Bronchial smooth muscle cell (primary cell): ENCODE results near the gene PARPBP. TPM values are rescaled to one million over a fixed set of nuclear protein-coding genes. Genes with fewer than 3 reads are reported as not detected.

Experiments
- total RNA-seq: library from RNA; depleted of rRNA; stranded (reverse); fragments of >200 nt; gene quantifications from 2 replicates; pipeline ENCODE4 v1.2.1, GENCODE V29; 2014

The PARPBP gene, protein sequence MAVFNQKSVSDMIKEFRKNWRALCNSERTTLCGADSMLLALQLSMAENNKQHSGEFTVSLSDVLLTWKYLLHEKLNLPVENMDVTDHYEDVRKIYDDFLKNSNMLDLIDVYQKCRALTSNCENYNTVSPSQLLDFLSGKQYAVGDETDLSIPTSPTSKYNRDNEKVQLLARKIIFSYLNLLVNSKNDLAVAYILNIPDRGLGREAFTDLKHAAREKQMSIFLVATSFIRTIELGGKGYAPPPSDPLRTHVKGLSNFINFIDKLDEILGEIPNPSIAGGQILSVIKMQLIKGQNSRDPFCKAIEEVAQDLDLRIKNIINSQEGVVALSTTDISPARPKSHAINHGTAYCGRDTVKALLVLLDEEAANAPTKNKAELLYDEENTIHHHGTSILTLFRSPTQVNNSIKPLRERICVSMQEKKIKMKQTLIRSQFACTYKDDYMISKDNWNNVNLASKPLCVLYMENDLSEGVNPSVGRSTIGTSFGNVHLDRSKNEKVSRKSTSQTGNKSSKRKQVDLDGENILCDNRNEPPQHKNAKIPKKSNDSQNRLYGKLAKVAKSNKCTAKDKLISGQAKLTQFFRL
- total RNA-seq, result 2.9 and 4.3 TPM in 2 replicates

DNA sequence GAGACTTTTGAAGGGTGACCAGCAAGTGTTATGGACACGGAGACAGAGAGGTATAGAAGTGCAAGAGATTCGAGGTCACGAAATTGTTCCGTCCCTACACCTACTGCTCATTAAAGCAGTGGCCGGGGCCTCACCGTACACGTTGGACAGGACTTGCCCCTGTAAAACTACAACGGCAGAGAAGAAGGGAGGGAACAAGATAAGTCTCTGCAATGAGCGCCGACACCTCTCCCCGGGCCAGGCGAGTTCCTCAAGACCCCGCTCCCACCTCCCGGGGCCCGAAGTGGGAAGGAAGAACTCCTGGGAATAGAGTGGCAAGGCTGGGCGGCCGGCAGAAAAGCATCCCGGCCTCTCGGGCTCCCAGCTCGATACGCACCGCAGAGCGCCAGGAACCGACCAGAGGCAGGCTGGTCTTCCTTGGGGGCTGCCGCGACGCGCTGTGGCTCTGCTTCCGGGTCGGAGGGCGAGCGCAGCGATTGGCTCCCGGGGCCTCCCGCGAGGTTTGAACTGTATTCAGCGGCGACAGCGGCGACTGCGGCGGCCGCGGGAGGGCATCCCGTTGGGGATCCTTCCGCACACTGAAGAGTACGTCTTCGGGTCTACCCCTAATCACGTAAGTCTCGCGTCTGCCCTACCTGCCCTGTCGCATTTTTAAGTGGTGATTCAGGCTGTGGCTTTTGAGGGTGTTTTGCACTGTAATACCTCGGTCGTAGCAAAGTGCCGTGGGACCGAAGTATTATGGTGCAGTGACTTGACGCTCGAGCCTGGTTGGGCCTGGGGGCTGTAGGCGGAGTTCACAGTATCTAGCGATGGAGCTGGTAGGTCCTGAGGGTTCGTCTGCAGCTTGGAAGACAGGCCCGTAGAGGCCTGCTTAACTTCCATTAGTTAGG, at the start of gene PARPBP, which contains the start of gene NUP37:
Gene PARPBP (plus strand): TSS at position 510 of the 890 bp plus-strand sequence. CDS start 3,706 bp downstream, outside the sequence.
Gene NUP37 (minus strand): TSS at position 441 of the 890 bp plus-strand sequence. CDS start 1,596 bp downstream, outside the sequence.

DNA sequence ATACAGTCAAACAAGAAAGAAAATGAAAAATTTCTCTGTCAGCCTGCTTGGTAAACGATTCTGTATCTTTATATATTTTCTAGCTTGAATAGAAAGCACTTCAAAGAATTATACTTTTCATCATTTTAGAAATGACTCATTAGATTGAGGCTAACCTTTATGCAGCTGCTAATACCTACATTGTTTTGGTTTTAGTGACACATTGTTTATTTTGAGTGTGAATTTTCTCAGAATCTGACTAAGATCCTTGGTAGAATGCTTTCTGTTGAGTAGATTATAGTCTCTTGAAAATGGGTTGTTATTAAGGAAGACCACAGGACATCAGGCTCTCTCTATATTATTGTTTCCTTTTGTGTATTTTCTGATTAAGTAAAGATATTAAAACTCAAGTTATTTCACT, 77.8 kb downstream of the PARPBP start, which contains the start of gene PMCH:
Gene PMCH (minus strand): TSS at position 45 of the 400 bp plus-strand sequence. CDS start 63 bp downstream, outside the sequence.

Other genes starting within 250 kb of the PARPBP start
- 30.6 and 41.1 TPM in 2 replicates for gene DRAM1, start 242.6 kb upstream of the PARPBP start, total RNA-seq
- gene WASHC3, start 58.2 kb upstream of the PARPBP start, total RNA-seq, result 108 and 140 TPM in 2 replicates
- 50.3 and 56.5 TPM in 2 replicates for gene NUP37, start 69 bp upstream of the PARPBP start, total RNA-seq
- 0.16 TPM in 1 of 2 replicates, not detected in the other for gene PMCH, start 77.7 kb downstream of the PARPBP start, total RNA-seq